ENCODE data around the gene SLC66A2. TPM values are rescaled to one million over a fixed set of nuclear protein-coding genes. Genes with fewer than 3 reads are reported as not detected.

The SLC66A2 gene
- total and polyA plus RNA-seq, 10 of the 15 experiments (the other 5 are each of a cell fraction or from before 2014, with no cell fraction given) = 0.69 to 42.5 (median 14.8) TPM

DNA sequence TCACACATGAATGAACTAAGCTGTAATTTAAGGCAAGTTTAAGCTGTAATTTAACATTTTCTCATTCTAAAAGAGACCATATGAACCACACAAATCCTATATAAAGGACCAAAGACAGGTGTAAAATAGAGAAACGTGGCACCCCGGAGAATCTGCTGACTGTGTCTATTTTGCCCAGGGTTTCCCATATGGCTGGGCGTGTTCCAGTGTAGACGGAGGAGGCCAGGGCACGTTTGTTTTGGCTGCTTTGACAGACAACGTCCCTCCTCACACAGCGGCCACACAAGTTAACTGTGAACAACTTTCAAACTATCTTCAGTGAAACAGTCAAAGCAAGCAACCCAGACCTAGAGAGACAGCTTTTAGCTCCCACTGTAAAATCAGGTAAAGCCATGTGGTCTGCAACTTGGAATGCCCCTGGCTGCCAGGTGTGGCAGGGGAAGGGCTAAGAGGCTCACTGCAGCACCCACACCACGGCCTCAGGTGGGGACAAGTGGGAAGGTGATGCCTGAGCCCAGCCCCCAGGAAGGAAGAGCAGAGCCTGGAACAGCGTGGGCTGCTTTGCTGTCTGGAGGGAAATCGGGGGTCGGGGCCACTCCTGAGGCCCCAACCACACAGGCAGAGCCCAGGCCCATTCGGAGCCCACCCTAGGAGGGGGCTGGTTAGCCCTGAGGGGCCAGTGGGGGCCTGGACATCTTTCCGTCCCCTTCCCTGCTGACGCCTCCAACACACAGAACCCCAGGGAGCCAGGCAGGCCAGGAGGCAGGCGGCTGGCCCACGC is 40.7 kb downstream of the SLC66A2 start:
- no TSS peak for BruUV-seq (replicated peaks)
- no peak overlapping the region for H2AFZ ChIP-seq (ENCODE audit: control insufficient read depth, low read depth, low read length)
- ATAC-seq (no peak), DNase-seq (ENCODE audit: low read depth, low spot score) (no peak), FAIRE-seq (no peak)
- peaks cover 3% of the 10 kb centered on the region; the same call in 1 of the 2 replicates for H3K4me1 ChIP-seq (ENCODE audit: control insufficient read depth, insufficient read depth, low read length)
- SMC1A ChIA-PET (ENCODE audit: uncharacterized antibody, unreplicated experiment) = no interaction called here
- CTCF ChIA-PET = no interaction called here
- no peak overlapping the region for H3K4me2 ChIP-seq (ENCODE audit: control insufficient read depth, insufficient read depth)
- RAD21 ChIA-PET (ENCODE audit: unreplicated experiment) = no interaction called here
- H3K4me3 ChIP-seq = no peak overlapping the region
- H3K27me3 ChIP-seq (replicated peaks in 1 of 2; ENCODE audit: control insufficient read depth in 2 of 2, insufficient read depth in 2 of 2, low read length in 1 of 2) = no peaks in the 10 kb centered on the region
- H3K79me2 ChIP-seq (ENCODE audit: control insufficient read depth, insufficient read depth, low read length) = no peaks in the 10 kb centered on the region
- H3K27ac ChIP-seq (ENCODE audit: control insufficient read depth, insufficient read depth) = no peak overlapping the region
- in situ Hi-C loops (cut with MboI) (no loop called here), intact Hi-C loops (cut with micrococcal nuclease; ENCODE audit: unreplicated experiment) (no loop called here)
- 91% methylated on average over 15 of the region's 16 CpGs for WGBS (ENCODE audit: insufficient coverage, insufficient replicate concordance, low lambda C conversion rate, missing lambda C conversion rate)
- no peaks in the 10 kb centered on the region; the same call in 2 of the 3 replicates for H3K9me3 ChIP-seq (replicated peaks; ENCODE audit: control insufficient read depth, insufficient read depth, low read length)
- TF ChIP-seq WRNIP1 (IDR thresholded peaks at IDR 0.05; ENCODE audit: borderline replicate concordance, low read depth, low read length) = no peak
- TF ChIP-seq, protein P1, sequence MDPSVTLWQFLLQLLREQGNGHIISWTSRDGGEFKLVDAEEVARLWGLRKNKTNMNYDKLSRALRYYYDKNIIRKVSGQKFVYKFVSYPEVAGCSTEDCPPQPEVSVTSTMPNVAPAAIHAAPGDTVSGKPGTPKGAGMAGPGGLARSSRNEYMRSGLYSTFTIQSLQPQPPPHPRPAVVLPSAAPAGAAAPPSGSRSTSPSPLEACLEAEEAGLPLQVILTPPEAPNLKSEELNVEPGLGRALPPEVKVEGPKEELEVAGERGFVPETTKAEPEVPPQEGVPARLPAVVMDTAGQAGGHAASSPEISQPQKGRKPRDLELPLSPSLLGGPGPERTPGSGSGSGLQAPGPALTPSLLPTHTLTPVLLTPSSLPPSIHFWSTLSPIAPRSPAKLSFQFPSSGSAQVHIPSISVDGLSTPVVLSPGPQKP (IDR thresholded peaks at IDR 0.05; ENCODE audit: low read depth, low read length) = no peak
- no peak for TF ChIP-seq CREB1 (IDR thresholded peaks at IDR 0.05; ENCODE audit: low read depth)
- no peak for TF ChIP-seq MEF2A (IDR thresholded peaks at IDR 0.05; ENCODE audit: insufficient read depth, low read depth, low read length)
- TF ChIP-seq, protein P2, sequence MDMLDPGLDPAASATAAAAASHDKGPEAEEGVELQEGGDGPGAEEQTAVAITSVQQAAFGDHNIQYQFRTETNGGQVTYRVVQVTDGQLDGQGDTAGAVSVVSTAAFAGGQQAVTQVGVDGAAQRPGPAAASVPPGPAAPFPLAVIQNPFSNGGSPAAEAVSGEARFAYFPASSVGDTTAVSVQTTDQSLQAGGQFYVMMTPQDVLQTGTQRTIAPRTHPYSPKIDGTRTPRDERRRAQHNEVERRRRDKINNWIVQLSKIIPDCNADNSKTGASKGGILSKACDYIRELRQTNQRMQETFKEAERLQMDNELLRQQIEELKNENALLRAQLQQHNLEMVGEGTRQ (IDR thresholded peaks at IDR 0.05; ENCODE audit: borderline replicate concordance, low read depth, low read length) = no peak
- TF ChIP-seq ESRRA (IDR thresholded peaks at IDR 0.05; ENCODE audit: low read length) = no peak
- TF ChIP-seq RFX5 (IDR thresholded peaks at IDR 0.05; ENCODE audit: low read depth, low read length) = no peak
- TF ChIP-seq SPI1 (IDR thresholded peaks at IDR 0.05; ENCODE audit: borderline replicate concordance, insufficient read depth, low read depth, low read length) = no peak
- TF ChIP-seq, protein P3, sequence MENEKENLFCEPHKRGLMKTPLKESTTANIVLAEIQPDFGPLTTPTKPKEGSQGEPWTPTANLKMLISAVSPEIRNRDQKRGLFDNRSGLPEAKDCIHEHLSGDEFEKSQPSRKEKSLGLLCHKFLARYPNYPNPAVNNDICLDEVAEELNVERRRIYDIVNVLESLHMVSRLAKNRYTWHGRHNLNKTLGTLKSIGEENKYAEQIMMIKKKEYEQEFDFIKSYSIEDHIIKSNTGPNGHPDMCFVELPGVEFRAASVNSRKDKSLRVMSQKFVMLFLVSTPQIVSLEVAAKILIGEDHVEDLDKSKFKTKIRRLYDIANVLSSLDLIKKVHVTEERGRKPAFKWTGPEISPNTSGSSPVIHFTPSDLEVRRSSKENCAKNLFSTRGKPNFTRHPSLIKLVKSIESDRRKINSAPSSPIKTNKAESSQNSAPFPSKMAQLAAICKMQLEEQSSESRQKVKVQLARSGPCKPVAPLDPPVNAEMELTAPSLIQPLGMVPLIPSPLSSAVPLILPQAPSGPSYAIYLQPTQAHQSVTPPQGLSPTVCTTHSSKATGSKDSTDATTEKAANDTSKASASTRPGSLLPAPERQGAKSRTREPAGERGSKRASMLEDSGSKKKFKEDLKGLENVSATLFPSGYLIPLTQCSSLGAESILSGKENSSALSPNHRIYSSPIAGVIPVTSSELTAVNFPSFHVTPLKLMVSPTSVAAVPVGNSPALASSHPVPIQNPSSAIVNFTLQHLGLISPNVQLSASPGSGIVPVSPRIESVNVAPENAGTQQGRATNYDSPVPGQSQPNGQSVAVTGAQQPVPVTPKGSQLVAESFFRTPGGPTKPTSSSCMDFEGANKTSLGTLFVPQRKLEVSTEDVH (IDR thresholded peaks at IDR 0.05; ENCODE audit: low read depth, partially characterized antibody) = no peak
- no peak for TF ChIP-seq NR2C2 (IDR thresholded peaks at IDR 0.05; ENCODE audit: borderline replicate concordance, control insufficient read depth, insufficient read length, low read depth)
- no peak for TF ChIP-seq ZSCAN29 (IDR thresholded peaks at IDR 0.05)
- TF ChIP-seq SREBF2 (IDR thresholded peaks at IDR 0.05; ENCODE audit: low read length) = no peak
- TF ChIP-seq, protein P4, sequence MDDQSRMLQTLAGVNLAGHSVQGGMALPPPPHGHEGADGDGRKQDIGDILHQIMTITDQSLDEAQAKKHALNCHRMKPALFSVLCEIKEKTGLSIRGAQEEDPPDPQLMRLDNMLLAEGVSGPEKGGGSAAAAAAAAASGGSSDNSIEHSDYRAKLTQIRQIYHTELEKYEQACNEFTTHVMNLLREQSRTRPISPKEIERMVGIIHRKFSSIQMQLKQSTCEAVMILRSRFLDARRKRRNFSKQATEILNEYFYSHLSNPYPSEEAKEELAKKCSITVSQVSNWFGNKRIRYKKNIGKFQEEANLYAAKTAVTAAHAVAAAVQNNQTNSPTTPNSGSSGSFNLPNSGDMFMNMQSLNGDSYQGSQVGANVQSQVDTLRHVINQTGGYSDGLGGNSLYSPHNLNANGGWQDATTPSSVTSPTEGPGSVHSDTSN (IDR thresholded peaks at IDR 0.05; ENCODE audit: insufficient replicate concordance, low read depth, low read length) = no peak
- no peak for TF ChIP-seq NFYA (IDR thresholded peaks at IDR 0.05; ENCODE audit: borderline replicate concordance, low read depth, low read length)
- no peak overlapping the region for H3K9ac ChIP-seq (ENCODE audit: control insufficient read depth, insufficient read depth, low read length)
- no peaks in the 10 kb centered on the region for H4K20me1 ChIP-seq (ENCODE audit: control insufficient read depth, insufficient read depth)
- POLR2A ChIA-PET = no interaction called here
- peaks cover 0 to 6% of the 10 kb centered on the region in 2 experiments; a peak in 3 of 4 replicates for H3K36me3 ChIP-seq (ENCODE audit: control insufficient read depth in 2 of 2, insufficient read depth in 2 of 2, low read length in 1 of 2)

Data from GM12878 (cell line).